ENCODE results near the gene TXNRD2. TPM values are rescaled to one million over a fixed set of nuclear protein-coding genes. Genes with fewer than 3 reads are reported as not detected.

TXNRD2 gene
- total and polyA plus RNA-seq, 2 donors from 2014 or later, result 28.6 to 50.6 TPM

GRCh38 chr22:19973551-19974267 is 32.1 kb upstream of the TXNRD2 start:
- FAIRE-seq, result no peak
- intact Hi-C loops (cut with DNase I), result no loop called here
- no peak overlapping the region for H3K27ac ChIP-seq (ENCODE audit: low read depth in 2 of 2, low read length in 2 of 2)
- peaks cover 0 to 18% (median 0%) of the 10 kb centered on the region in 3 donors for H3K4me1 ChIP-seq (ENCODE audit: control insufficient read depth in 2 of 3, insufficient read depth in 2 of 3, low read depth in 1 of 3, low read length in 3 of 3)
- no peak overlapping the region for H3K4me3 ChIP-seq (ENCODE audit: low read length in 3 of 3)
- peaks cover 0 to 8% (median 2%) of the 10 kb centered on the region in 3 donors for H3K36me3 ChIP-seq (ENCODE audit: control insufficient read depth in 2 of 3, insufficient read depth in 3 of 3, low read length in 3 of 3)
- no peaks in the 10 kb centered on the region for H3K9me3 ChIP-seq (ENCODE audit: control insufficient read depth in 2 of 3, insufficient read depth in 1 of 3, low read length in 3 of 3)
- H3K27me3 ChIP-seq (ENCODE audit: control insufficient read depth, insufficient read depth, low read length), result no peaks in the 10 kb centered on the region
- TF ChIP-seq, protein P1, sequence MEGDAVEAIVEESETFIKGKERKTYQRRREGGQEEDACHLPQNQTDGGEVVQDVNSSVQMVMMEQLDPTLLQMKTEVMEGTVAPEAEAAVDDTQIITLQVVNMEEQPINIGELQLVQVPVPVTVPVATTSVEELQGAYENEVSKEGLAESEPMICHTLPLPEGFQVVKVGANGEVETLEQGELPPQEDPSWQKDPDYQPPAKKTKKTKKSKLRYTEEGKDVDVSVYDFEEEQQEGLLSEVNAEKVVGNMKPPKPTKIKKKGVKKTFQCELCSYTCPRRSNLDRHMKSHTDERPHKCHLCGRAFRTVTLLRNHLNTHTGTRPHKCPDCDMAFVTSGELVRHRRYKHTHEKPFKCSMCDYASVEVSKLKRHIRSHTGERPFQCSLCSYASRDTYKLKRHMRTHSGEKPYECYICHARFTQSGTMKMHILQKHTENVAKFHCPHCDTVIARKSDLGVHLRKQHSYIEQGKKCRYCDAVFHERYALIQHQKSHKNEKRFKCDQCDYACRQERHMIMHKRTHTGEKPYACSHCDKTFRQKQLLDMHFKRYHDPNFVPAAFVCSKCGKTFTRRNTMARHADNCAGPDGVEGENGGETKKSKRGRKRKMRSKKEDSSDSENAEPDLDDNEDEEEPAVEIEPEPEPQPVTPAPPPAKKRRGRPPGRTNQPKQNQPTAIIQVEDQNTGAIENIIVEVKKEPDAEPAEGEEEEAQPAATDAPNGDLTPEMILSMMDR (IDR thresholded peaks at IDR 0.05; ENCODE audit: borderline replicate concordance, extremely low read depth, insufficient read depth), result no peak
- H3K9ac ChIP-seq (ENCODE audit: low read length in 3 of 3), result no peak overlapping the region
- DNase-seq, result peak in 1 of 5 donors; percentile 56

- Histone ChIP-seq H3K36me3 (ENCODE audit: control insufficient read depth in 2 of 3, insufficient read depth in 3 of 3, low read length in 3 of 3) (peaks cover 0 to 11% (median 2%) of the 10 kb centered on the region in 3 donors), H3K9ac (ENCODE audit: low read length in 3 of 3) (no peak overlapping the region), H3K27ac (ENCODE audit: low read depth in 2 of 2, low read length in 2 of 2) (no peak overlapping the region), H3K27me3 (ENCODE audit: control insufficient read depth, insufficient read depth, low read length) (no peaks in the 10 kb centered on the region), H3K4me1 (ENCODE audit: control insufficient read depth in 2 of 3, insufficient read depth in 2 of 3, low read depth in 1 of 3, low read length in 3 of 3) (peaks cover 0 to 18% (median 0%) of the 10 kb centered on the region in 3 donors), H3K9me3 (ENCODE audit: control insufficient read depth in 2 of 3, insufficient read depth in 1 of 3, low read length in 3 of 3) (no peaks in the 10 kb centered on the region), H3K4me3 (ENCODE audit: low read length in 3 of 3) (no peak overlapping the region)
- FAIRE-seq (no peak), DNase-seq (no peak)
- TF ChIP-seq, protein P1 (IDR thresholded peaks at IDR 0.05; ENCODE audit: borderline replicate concordance, extremely low read depth, insufficient read depth), result no peak
- intact Hi-C loops (cut with DNase I), result no loop called here
Measured at GRCh38 chr22:19972652-19973550, 31.3 kb upstream of the TXNRD2 start.

GRCh38 chr22:19972251-19972650 is 30.6 kb upstream of the TXNRD2 start:
- H3K27ac ChIP-seq (ENCODE audit: low read depth in 2 of 2, low read length in 2 of 2), result peak overlapping the region in 1 of 2 donors; percentile 88
- TF ChIP-seq, protein P1 (IDR thresholded peaks at IDR 0.05; ENCODE audit: borderline replicate concordance, extremely low read depth, insufficient read depth), result no peak
- intact Hi-C loops (cut with DNase I), result no loop called here

More at GRCh38 chr22:19972251-19972650, 30.6 kb upstream of the TXNRD2 start:
- Histone ChIP-seq H3K9me3 (ENCODE audit: control insufficient read depth in 2 of 3, insufficient read depth in 1 of 3, low read length in 3 of 3) (no peaks in the 10 kb centered on the region), H3K4me1 (ENCODE audit: control insufficient read depth in 2 of 3, insufficient read depth in 2 of 3, low read depth in 1 of 3, low read length in 3 of 3) (peaks cover 0 to 18% (median 0%) of the 10 kb centered on the region in 3 donors), H3K36me3 (ENCODE audit: control insufficient read depth in 2 of 3, insufficient read depth in 3 of 3, low read length in 3 of 3) (peaks cover 0 to 11% (median 2%) of the 10 kb centered on the region in 3 donors), H3K27me3 (ENCODE audit: control insufficient read depth, insufficient read depth, low read length) (no peaks in the 10 kb centered on the region), H3K4me3 (ENCODE audit: low read length in 3 of 3) (no peak overlapping the region), H3K9ac (ENCODE audit: low read length in 3 of 3) (no peak overlapping the region)
- no peak for DNase-seq
- FAIRE-seq, result no peak
